Mesendoderm (in vitro differentiated cells): ENCODE data around the gene LDLRAD4.

Experiments used
- DNase-seq: peaks from one replicate; pipeline ENCODE4 v3.0.0; 2013
- H2AK5ac ChIP-seq: 2 replicates; pipeline ENCODE4 v1.6.1; 2013; ENCODE audit warnings: low read length, inconsistent platforms
- H2BK120ac ChIP-seq: 2 replicates; pipeline ENCODE4 v1.6.1; 2013; ENCODE audit warnings: low read depth, mild to moderate bottlenecking, low read length, moderate library complexity, mixed read lengths
- H2BK15ac ChIP-seq: replicated peaks from 2 replicates; pipeline ENCODE4 v1.6.1; 2013; ENCODE audit warnings: low read depth, mild to moderate bottlenecking, moderate library complexity
- H2BK5ac ChIP-seq: 2 replicates; pipeline ENCODE4 v1.6.1; 2013; ENCODE audit warnings: low read length, inconsistent platforms
- H3K18ac ChIP-seq: 2 replicates; pipeline ENCODE4 v1.6.1; 2013; ENCODE audit warnings: mild to moderate bottlenecking, low read length, mixed read lengths
- H3K23ac ChIP-seq: one replicate; pipeline ENCODE4 v1.6.1; 2013; ENCODE audit warnings: low read length
- H3K27ac ChIP-seq: 2 replicates; pipeline ENCODE4 v1.5.1; 2013; ENCODE audit warnings: low read depth, mild to moderate bottlenecking, inconsistent platforms, low read length, moderate library complexity
- H3K27me3 ChIP-seq: 2 replicates; pipeline ENCODE4 v1.6.1; 2013; ENCODE audit warnings: low read length, control low read depth, mild to moderate bottlenecking, inconsistent platforms; ENCODE audit not compliant: insufficient read depth, poor library complexity
- H3K36me3 ChIP-seq: 2 replicates; pipeline ENCODE4 v1.6.1; 2013; ENCODE audit warnings: low read length, inconsistent platforms; ENCODE audit not compliant: control insufficient read depth, insufficient read depth
- H3K4ac ChIP-seq: one replicate; pipeline ENCODE4 v1.6.1; 2013; ENCODE audit warnings: low read depth, mild to moderate bottlenecking, low read length, moderate library complexity
- H3K4me1 ChIP-seq: 2 replicates; pipeline ENCODE4 v1.6.1; 2013; ENCODE audit warnings: low read depth, low read length, inconsistent platforms; ENCODE audit not compliant: control insufficient read depth
- H3K4me2 ChIP-seq: 2 replicates; pipeline ENCODE4 v1.6.1; 2013; ENCODE audit warnings: low read length
- H3K4me3 ChIP-seq: 2 replicates; pipeline ENCODE4 v1.5.1; 2013; ENCODE audit warnings: mild to moderate bottlenecking, low read length
- H3K56ac ChIP-seq: one replicate; pipeline ENCODE4 v1.6.1; 2013; ENCODE audit warnings: low read length
- H3K79me1 ChIP-seq: 2 replicates; pipeline ENCODE4 v1.6.1; 2013; ENCODE audit warnings: low read length, inconsistent platforms
- H3K79me2 ChIP-seq: 2 replicates; pipeline ENCODE4 v1.6.1; 2013; ENCODE audit warnings: mild to moderate bottlenecking, low read length; ENCODE audit not compliant: control insufficient read depth, insufficient read depth
- H3K9ac ChIP-seq: 2 replicates; pipeline ENCODE4 v1.6.1; 2013; ENCODE audit warnings: low read length, inconsistent platforms
- H4K5ac ChIP-seq: one replicate; pipeline ENCODE4 v1.6.1; 2013; ENCODE audit warnings: low read length
- H4K8ac ChIP-seq: one replicate; pipeline ENCODE4 v1.6.1; 2013; ENCODE audit warnings: low read depth, mild to moderate bottlenecking, control low read depth, low read length, moderate library complexity
- WGBS: extraction: QIAGEN DNeasy Blood & Tissue Kit; methylation state at CpG from one replicate; pipeline ENCODE4 v1.1.7; 2013; ENCODE audit warnings: low lambda C conversion rate, missing lambda C conversion rate; ENCODE audit not compliant: insufficient coverage; ENCODE audit errors: extremely low coverage; 5-methylcytosine and 5-hydroxymethylcytosine counted together

Gene LDLRAD4

GRCh38 chr18:13448335-13448795 is 229.8 kb downstream of the LDLRAD4 start:
- no peak overlapping the region for H3K9ac ChIP-seq
- no peak overlapping the region for H3K56ac ChIP-seq
- H3K4me2 ChIP-seq: no peak overlapping the region
- H3K18ac ChIP-seq: no peak overlapping the region
- H3K79me2 ChIP-seq: no peaks in the 10 kb centered on the region
- H4K8ac ChIP-seq: no peak overlapping the region
- no peak overlapping the region for H3K27ac ChIP-seq
- no CpG with 5 or more reads among the region's 19 CpGs for WGBS
- H2BK5ac ChIP-seq: no peak overlapping the region
- H3K4ac ChIP-seq: no peak overlapping the region
- H3K4me1 ChIP-seq: peaks cover 16% of the 10 kb centered on the region
- no peak overlapping the region for H2BK120ac ChIP-seq
- H4K5ac ChIP-seq: no peak overlapping the region
- no peak overlapping the region for H3K4me3 ChIP-seq
- no peak for DNase-seq
- no peak overlapping the region for H2AK5ac ChIP-seq
- H3K23ac ChIP-seq: no peak overlapping the region
- no peaks in the 10 kb centered on the region for H3K27me3 ChIP-seq
- H3K79me1 ChIP-seq: no peaks in the 10 kb centered on the region
- H3K36me3 ChIP-seq: no peaks in the 10 kb centered on the region
- no peak overlapping the region for H2BK15ac ChIP-seq

- Histone ChIP-seq H3K36me3 (no peaks in the 10 kb centered on the region), H3K4me3 (no peak overlapping the region), H2BK120ac (no peak overlapping the region), H3K27ac (no peak overlapping the region), H3K4ac (no peak overlapping the region), H4K8ac (no peak overlapping the region), H3K23ac (no peak overlapping the region), H2BK5ac (no peak overlapping the region), H3K79me1 (no peaks in the 10 kb centered on the region), H4K5ac (no peak overlapping the region), H3K79me2 (no peaks in the 10 kb centered on the region), H2BK15ac (no peak overlapping the region), H2AK5ac (no peak overlapping the region), H3K27me3 (no peaks in the 10 kb centered on the region), H3K9ac (no peak overlapping the region), H3K18ac (no peak overlapping the region), H3K4me2 (no peak overlapping the region), H3K56ac (no peak overlapping the region), H3K4me1 (peaks cover 16% of the 10 kb centered on the region)
- WGBS: no CpG with 5 or more reads among the region's 9 CpGs
- DNase-seq: no peak
These were observed 231.1 kb downstream of the LDLRAD4 start for GRCh38 chr18:13449651-13450050.

GRCh38 chr18:13450289-13451212 is 232.0 kb downstream of the LDLRAD4 start:
- Histone ChIP-seq H3K27me3 (no peaks in the 10 kb centered on the region), H3K56ac (no peak overlapping the region), H4K8ac (no peak overlapping the region), H3K9ac (no peak overlapping the region), H3K4me1 (peaks cover 16% of the 10 kb centered on the region), H3K4me2 (no peak overlapping the region), H3K4ac (no peak overlapping the region), H3K18ac (no peak overlapping the region), H2BK15ac (no peak overlapping the region), H3K4me3 (no peak overlapping the region), H2BK120ac (no peak overlapping the region), H3K79me2 (no peaks in the 10 kb centered on the region), H2AK5ac (no peak overlapping the region), H2BK5ac (no peak overlapping the region), H3K27ac (no peak overlapping the region), H3K36me3 (no peaks in the 10 kb centered on the region), H3K79me1 (no peaks in the 10 kb centered on the region), H4K5ac (no peak overlapping the region), H3K23ac (no peak overlapping the region)
- no CpG with 5 or more reads among the region's 10 CpGs for WGBS
- no peak for DNase-seq

GRCh38 chr18:13451213-13451540 is 232.6 kb downstream of the LDLRAD4 start:
- peaks cover 16% of the 10 kb centered on the region for H3K4me1 ChIP-seq
- H3K4me2 ChIP-seq: no peak overlapping the region

GRCh38 chr18:13451661-13452387 is 233.3 kb downstream of the LDLRAD4 start:
- H3K56ac ChIP-seq: peak overlapping the region; percentile 61
- H3K79me2 ChIP-seq: no peaks in the 10 kb centered on the region
- peak overlapping the region; percentile 17 for H2BK5ac ChIP-seq
- DNase-seq: peak; percentile 37
- H4K5ac ChIP-seq: no peak overlapping the region
- no peak overlapping the region for H2BK120ac ChIP-seq
- no CpG with 5 or more reads among the region's 14 CpGs for WGBS
- H3K9ac ChIP-seq: peak overlapping the region; percentile 45
- H4K8ac ChIP-seq: no peak overlapping the region
- H3K4me1 ChIP-seq: peaks cover 16% of the 10 kb centered on the region
- H3K18ac ChIP-seq: no peak overlapping the region
- no peak overlapping the region for H2BK15ac ChIP-seq
- no peak overlapping the region for H3K4me3 ChIP-seq
- H3K27ac ChIP-seq: no peak overlapping the region
- no peak overlapping the region for H3K4ac ChIP-seq
- no peaks in the 10 kb centered on the region for H3K79me1 ChIP-seq
- no peaks in the 10 kb centered on the region for H3K36me3 ChIP-seq
- no peak overlapping the region for H3K4me2 ChIP-seq
- H3K27me3 ChIP-seq: no peaks in the 10 kb centered on the region
- H2AK5ac ChIP-seq: no peak overlapping the region
- no peak overlapping the region for H3K23ac ChIP-seq

More at GRCh38 chr18:13451213-13451540, 232.6 kb downstream of the LDLRAD4 start:
- Histone ChIP-seq H3K23ac (no peak overlapping the region), H3K18ac (no peak overlapping the region), H4K5ac (no peak overlapping the region), H3K27ac (no peak overlapping the region), H2BK5ac (no peak overlapping the region), H3K79me1 (no peaks in the 10 kb centered on the region), H3K4me3 (no peak overlapping the region), H3K36me3 (no peaks in the 10 kb centered on the region), H2BK120ac (no peak overlapping the region), H4K8ac (no peak overlapping the region), H2BK15ac (no peak overlapping the region), H3K9ac (no peak overlapping the region), H3K4ac (no peak overlapping the region), H2AK5ac (no peak overlapping the region), H3K56ac (no peak overlapping the region), H3K27me3 (no peaks in the 10 kb centered on the region), H3K79me2 (no peaks in the 10 kb centered on the region)
- no peak for DNase-seq
- no CpG with 5 or more reads among the region's 3 CpGs for WGBS
